Measurements from ENCODE around the gene ALDH1L1. TPM values are rescaled to one million over a fixed set of nuclear protein-coding genes. Genes with fewer than 3 reads are reported as not detected.

Gene ALDH1L1
- total and polyA plus RNA-seq, 9 donors: 8.3 to 85.5 (median 45.1) TPM

DNA sequence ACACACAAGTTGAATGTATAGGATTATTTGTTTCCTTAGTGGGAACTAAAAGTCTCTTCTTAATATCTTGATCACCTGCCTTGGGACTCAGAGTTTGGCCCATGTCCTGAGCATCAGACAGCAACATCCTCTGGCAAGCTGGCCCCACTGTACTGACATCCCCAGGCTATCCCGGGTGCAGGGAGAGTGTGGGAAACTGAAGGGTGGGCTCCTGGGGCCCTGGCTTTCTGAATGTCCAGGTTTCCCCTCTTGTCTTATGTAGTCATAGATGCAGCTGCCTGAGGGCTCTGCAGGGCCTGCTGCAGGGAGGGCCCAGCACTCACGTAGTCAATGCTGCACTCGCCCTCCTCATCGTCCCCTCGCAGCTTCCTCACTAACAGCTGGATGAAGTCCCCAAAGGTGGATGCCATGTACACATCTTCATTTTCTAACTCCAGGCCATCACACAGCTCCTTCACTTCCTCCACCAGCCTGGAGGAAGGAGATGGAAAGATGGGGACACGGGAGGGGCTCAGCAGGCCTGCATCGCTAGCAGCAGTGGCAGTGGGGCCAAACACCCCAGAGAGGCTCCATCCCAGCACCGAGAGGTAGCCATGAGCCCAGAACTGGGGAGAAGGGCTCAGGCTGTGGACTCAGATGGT is 42.8 kb downstream of the ALDH1L1 start:
- no peak overlapping the region for H3K27ac ChIP-seq
- intact Hi-C loops (cut with DNase I): loop anchor here in 2 of 4 donors (5.0 to 10.0 kb wide), 3 partner anchors 67 to 250 kb away; no protein-coding TSS in a partner anchor
- 93 to 95% (median 94%) methylated on average over 8 of the region's 8 CpGs for WGBS, 3 donors
- DNase-seq: peak in 2 of 5 donors; percentile 3 to 5
- no peak for TF ChIP-seq EP300 (IDR thresholded peaks at IDR 0.05)
- no peak for TF ChIP-seq POLR2A (IDR thresholded peaks at IDR 0.05)
- TF ChIP-seq, protein P1, sequence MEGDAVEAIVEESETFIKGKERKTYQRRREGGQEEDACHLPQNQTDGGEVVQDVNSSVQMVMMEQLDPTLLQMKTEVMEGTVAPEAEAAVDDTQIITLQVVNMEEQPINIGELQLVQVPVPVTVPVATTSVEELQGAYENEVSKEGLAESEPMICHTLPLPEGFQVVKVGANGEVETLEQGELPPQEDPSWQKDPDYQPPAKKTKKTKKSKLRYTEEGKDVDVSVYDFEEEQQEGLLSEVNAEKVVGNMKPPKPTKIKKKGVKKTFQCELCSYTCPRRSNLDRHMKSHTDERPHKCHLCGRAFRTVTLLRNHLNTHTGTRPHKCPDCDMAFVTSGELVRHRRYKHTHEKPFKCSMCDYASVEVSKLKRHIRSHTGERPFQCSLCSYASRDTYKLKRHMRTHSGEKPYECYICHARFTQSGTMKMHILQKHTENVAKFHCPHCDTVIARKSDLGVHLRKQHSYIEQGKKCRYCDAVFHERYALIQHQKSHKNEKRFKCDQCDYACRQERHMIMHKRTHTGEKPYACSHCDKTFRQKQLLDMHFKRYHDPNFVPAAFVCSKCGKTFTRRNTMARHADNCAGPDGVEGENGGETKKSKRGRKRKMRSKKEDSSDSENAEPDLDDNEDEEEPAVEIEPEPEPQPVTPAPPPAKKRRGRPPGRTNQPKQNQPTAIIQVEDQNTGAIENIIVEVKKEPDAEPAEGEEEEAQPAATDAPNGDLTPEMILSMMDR (IDR thresholded peaks at IDR 0.05): no peak
- H3K4me1 ChIP-seq (ENCODE audit: insufficient read depth): no peaks in the 10 kb centered on the region
- H3K27me3 ChIP-seq: no peaks in the 10 kb centered on the region
- no peaks in the 10 kb centered on the region for H3K9me3 ChIP-seq
- no peak overlapping the region for H3K4me3 ChIP-seq
- no peaks in the 10 kb centered on the region for H3K36me3 ChIP-seq

DNA sequence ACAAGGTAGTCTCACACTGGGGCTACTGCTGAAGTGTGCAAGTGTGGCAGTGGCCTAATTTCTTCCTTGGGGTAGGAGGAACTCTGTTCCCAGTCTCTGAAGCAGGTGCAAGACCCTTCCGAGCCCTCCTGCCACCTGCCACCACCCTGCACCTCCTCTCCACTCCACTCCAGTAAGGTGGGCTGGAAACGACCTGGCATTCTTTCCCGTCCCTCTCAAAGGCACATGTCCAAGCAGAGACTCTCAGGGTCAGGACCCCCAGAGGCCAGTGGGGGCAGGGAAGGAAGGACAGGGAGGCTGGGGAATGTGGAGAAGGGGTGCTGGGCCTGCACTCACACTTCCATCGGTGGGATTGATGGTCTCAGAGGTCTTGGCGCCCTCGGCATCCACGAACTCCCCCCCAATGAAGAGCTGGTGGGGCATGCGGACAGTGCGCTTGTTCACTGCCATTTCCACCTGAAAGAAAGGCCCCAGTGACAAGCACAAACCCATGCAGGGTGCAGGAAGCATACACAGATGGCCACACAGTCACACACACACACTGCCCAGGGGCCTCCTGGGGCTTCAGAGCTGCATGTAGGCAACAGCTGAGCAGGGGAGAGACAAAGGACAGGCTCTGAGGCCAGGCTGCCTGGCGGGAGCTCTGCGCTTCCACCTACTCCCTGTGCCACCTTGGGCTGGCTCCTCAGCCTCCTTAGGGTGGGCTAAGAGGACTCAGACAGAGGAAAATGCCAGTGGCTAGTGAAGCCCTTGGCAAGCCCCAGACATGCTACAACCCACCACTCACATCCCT is 43.8 kb downstream of the ALDH1L1 start:
- intact Hi-C loops (cut with DNase I): loop anchor here in 2 of 4 donors (5.0 to 10.0 kb wide), 3 partner anchors 68 to 251 kb away; no protein-coding TSS in a partner anchor

DNA sequence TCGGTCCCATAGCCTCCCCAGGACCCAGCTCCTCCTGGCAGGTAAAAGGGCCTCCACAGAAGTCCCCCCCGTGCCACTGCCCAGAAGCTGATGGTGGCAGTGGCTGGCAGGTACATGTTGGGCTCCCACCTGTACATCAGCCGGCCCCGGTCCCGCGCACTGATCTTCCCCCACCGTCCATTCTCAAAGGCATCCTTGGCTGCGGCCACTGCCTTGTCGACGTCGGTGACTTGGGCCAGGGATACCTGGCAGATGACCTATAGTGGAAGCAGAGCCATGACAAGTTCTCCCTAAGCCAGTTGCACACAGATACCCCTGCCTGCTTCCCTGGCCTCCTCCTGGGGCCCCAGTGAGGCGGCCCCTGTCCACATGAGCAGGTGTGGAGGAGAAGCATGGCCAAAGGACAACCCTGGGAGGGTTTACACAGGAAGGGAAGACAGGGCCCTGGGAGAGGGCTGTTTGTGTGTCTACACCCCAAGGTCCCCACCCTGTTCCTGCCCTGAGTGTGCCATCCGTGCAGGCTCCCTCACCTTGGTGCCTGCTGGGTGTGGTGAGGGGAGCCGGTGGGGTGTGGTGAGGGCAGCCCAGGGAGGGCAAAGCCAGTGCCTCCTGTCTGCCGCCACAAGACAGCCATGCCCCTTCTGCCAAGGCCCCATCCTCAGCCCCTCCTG is 44.8 kb downstream of the ALDH1L1 start:
- Histone ChIP-seq H3K4me3 (no peak overlapping the region), H3K9me3 (no peaks in the 10 kb centered on the region), H3K27me3 (no peaks in the 10 kb centered on the region), H3K27ac (no peak overlapping the region), H3K36me3 (no peaks in the 10 kb centered on the region), H3K4me1 (ENCODE audit: insufficient read depth) (no peaks in the 10 kb centered on the region)
- TF ChIP-seq POLR2A (IDR thresholded peaks at IDR 0.05): no peak
- no peak for TF ChIP-seq EP300 (IDR thresholded peaks at IDR 0.05)
- TF ChIP-seq, protein P1 (IDR thresholded peaks at IDR 0.05): no peak
- intact Hi-C loops (cut with DNase I): loop anchor here in 2 of 4 donors (5.0 to 10.0 kb wide), 3 partner anchors 69 to 252 kb away; no protein-coding TSS in a partner anchor
- peak in 4 of 5 donors; percentile 7 to 36 (median 16) for DNase-seq
- WGBS, 3 donors: 92 to 96% (median 94%) methylated on average over 13 to 15 of the region's 15 CpGs

More for the DNA sequence above, 43.8 kb downstream of the ALDH1L1 start:
- H3K27ac ChIP-seq: no peak overlapping the region
- H3K4me1 ChIP-seq (ENCODE audit: insufficient read depth): no peaks in the 10 kb centered on the region
- no peak for TF ChIP-seq EP300 (IDR thresholded peaks at IDR 0.05)
- H3K9me3 ChIP-seq: no peaks in the 10 kb centered on the region
- H3K36me3 ChIP-seq: no peaks in the 10 kb centered on the region
- no peak overlapping the region for H3K4me3 ChIP-seq
- WGBS, 3 donors: 86 to 90% (median 89%) methylated on average over 11 of the region's 11 CpGs
- no peaks in the 10 kb centered on the region for H3K27me3 ChIP-seq
- DNase-seq: peak in 4 of 5 donors; percentile 7 to 21 (median 10)

DNA sequence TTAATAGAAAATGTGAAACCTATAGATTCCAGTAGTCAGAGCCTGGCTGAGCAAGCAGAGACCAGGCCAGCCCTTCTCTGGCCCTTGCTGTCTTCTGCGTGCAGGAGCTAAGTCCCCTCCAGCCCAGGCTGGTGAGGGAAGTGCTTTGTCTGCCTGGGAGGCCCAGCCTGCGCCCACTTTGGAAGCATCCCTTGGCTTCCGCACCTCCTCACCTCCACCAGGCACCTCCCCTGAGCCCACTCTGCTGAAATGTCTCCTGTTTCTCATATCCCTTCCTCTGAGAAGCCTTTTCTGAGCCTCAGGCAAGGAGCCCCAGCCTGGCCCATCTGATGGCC is 45.3 kb downstream of the ALDH1L1 start:
- no peaks in the 10 kb centered on the region for H3K27me3 ChIP-seq
- intact Hi-C loops (cut with DNase I): loop anchor here in 2 of 4 donors (5.0 to 10.0 kb wide), 3 partner anchors 70 to 252 kb away; no protein-coding TSS in a partner anchor
- 89 to 93% (median 92%) methylated on average over 3 of the region's 3 CpGs for WGBS, 3 donors
- TF ChIP-seq EP300 (IDR thresholded peaks at IDR 0.05): no peak
- TF ChIP-seq POLR2A (IDR thresholded peaks at IDR 0.05): no peak
- peak in 3 of 5 donors; percentile 6 to 30 (median 13) for DNase-seq
- no peak overlapping the region for H3K27ac ChIP-seq
- no peaks in the 10 kb centered on the region for H3K4me1 ChIP-seq (ENCODE audit: insufficient read depth)
- H3K9me3 ChIP-seq: no peaks in the 10 kb centered on the region
- H3K4me3 ChIP-seq: no peak overlapping the region
- H3K36me3 ChIP-seq: no peaks in the 10 kb centered on the region

All from ovary (tissue), 9 donors.